ENCODE data around the gene KLHL29.

GRCh38 chr2:23592061-23592685 is 207.2 kb downstream of the KLHL29 start:
- TF ChIP-seq, protein P1, sequence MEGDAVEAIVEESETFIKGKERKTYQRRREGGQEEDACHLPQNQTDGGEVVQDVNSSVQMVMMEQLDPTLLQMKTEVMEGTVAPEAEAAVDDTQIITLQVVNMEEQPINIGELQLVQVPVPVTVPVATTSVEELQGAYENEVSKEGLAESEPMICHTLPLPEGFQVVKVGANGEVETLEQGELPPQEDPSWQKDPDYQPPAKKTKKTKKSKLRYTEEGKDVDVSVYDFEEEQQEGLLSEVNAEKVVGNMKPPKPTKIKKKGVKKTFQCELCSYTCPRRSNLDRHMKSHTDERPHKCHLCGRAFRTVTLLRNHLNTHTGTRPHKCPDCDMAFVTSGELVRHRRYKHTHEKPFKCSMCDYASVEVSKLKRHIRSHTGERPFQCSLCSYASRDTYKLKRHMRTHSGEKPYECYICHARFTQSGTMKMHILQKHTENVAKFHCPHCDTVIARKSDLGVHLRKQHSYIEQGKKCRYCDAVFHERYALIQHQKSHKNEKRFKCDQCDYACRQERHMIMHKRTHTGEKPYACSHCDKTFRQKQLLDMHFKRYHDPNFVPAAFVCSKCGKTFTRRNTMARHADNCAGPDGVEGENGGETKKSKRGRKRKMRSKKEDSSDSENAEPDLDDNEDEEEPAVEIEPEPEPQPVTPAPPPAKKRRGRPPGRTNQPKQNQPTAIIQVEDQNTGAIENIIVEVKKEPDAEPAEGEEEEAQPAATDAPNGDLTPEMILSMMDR (IDR thresholded peaks at IDR 0.05) = no peak
- TF ChIP-seq POLR2A (IDR thresholded peaks at IDR 0.05) = no peak
